HepG2 (cell line): ENCODE measurements around the gene NIPAL4. TPM values are rescaled to one million over a fixed set of nuclear protein-coding genes. Genes with fewer than 3 reads are reported as not detected.

Source experiments
- CEBPB ChIP-seq: IDR thresholded peaks from 2 replicates; pipeline ENCODE4 v1.6.1; 2011; ENCODE audit warnings: low read depth, low read length, improper control_type of control experiment, borderline replicate concordance
- CEBPG ChIP-seq: IDR thresholded peaks from 2 replicates; pipeline ENCODE4 v1.6.1; 2016
- HDAC2 ChIP-seq: sonication (generic); formaldehyde crosslinking; IDR thresholded peaks from 2 replicates; pipeline ENCODE4 v1.4.0; 2020; ENCODE audit warnings: missing genetic modification reagents
- KLF16 ChIP-seq, 2 experiments: sonication (generic) in 1 of 2; formaldehyde crosslinking in 1 of 2; IDR thresholded peaks; 2 replicates each; pipeline versions ENCODE4 v1.6.1 to v1.8.0; 2016 to 2023; ENCODE audit warnings: missing genetic modification reagents in 2 of 2, missing compliant biosample characterization in 1 of 2
- MEF2D ChIP-seq: sonication (generic); formaldehyde crosslinking; IDR thresholded peaks from 2 replicates; pipeline ENCODE4 v1.5.1; 2020; ENCODE audit warnings: mild to moderate bottlenecking, missing genetic modification reagents
- MTA1 ChIP-seq: sonication (generic); formaldehyde crosslinking; IDR thresholded peaks from 2 replicates; pipeline ENCODE4 v1.4.0; 2020; ENCODE audit warnings: missing genetic modification reagents, mild to moderate bottlenecking, borderline replicate concordance
- RBFOX2 ChIP-seq: fragments of 200-400 bp; formaldehyde crosslinking; IDR thresholded peaks from 2 replicates; pipeline ENCODE4 v1.6.1; 2017; ENCODE audit warnings: low read depth, mild to moderate bottlenecking, low read length
- RNF219 ChIP-seq: sonication (generic); formaldehyde crosslinking; IDR thresholded peaks from 2 replicates; pipeline ENCODE4 v1.5.0; 2020; ENCODE audit warnings: mild to moderate bottlenecking, missing genetic modification reagents
- RORA ChIP-seq: sonication (generic); formaldehyde crosslinking; IDR thresholded peaks from 2 replicates; pipeline ENCODE4 v1.5.0; 2020; ENCODE audit warnings: mild to moderate bottlenecking, missing genetic modification reagents, moderate library complexity
- SAFB2 ChIP-seq: sonication (generic); formaldehyde crosslinking; IDR thresholded peaks from 2 replicates; pipeline ENCODE4 v1.5.1; 2020; ENCODE audit warnings: missing genetic modification reagents, low read depth, mild to moderate bottlenecking, borderline replicate concordance
- SNAI1 ChIP-seq: sonication (generic); formaldehyde crosslinking; IDR thresholded peaks from 2 replicates; pipeline ENCODE4 v1.5.0; 2020; ENCODE audit warnings: mild to moderate bottlenecking, missing genetic modification reagents, borderline replicate concordance
- SPEN ChIP-seq: sonication (generic); formaldehyde crosslinking; IDR thresholded peaks from 2 replicates; pipeline ENCODE4 v1.5.1; 2020; ENCODE audit warnings: low read depth, mild to moderate bottlenecking, missing genetic modification reagents
- STAT6 ChIP-seq: sonication (generic); formaldehyde crosslinking; IDR thresholded peaks from 2 replicates; pipeline ENCODE4 v1.4.0; 2020; ENCODE audit warnings: missing genetic modification reagents, mild to moderate bottlenecking, borderline replicate concordance
- ZMYM3 ChIP-seq: sonication (generic); formaldehyde crosslinking; IDR thresholded peaks from 2 replicates; pipeline ENCODE4 v1.5.1; 2020; ENCODE audit warnings: mild to moderate bottlenecking, missing genetic modification reagents
- ZNF142 ChIP-seq: sonication (generic); formaldehyde crosslinking; IDR thresholded peaks from 2 replicates; pipeline ENCODE4 v1.4.0; 2020; ENCODE audit warnings: missing genetic modification reagents
- ZNF292 ChIP-seq: sonication (generic); formaldehyde crosslinking; IDR thresholded peaks from 2 replicates; pipeline ENCODE4 v1.8.1; 2022; ENCODE audit warnings: mild to moderate bottlenecking, low read depth, missing genetic modification reagents, borderline replicate concordance
- ZNF431 ChIP-seq: sonication (generic); formaldehyde crosslinking; IDR thresholded peaks from 2 replicates; pipeline ENCODE4 v1.9.0; 2022; ENCODE audit warnings: missing genetic modification reagents, low read depth, mild to moderate bottlenecking, borderline replicate concordance
- polyA plus RNA-seq, 8 experiments: library from polyadenylated mRNA; depleted of rRNA in 3 of 8; stranded (reverse) in 7 of 8; unstranded in 1 of 8; fragments of >200 nt; fragmentation: Illumina TruSeq in 4 of 8; extraction: Trizol in 4 of 8; gene quantifications; 2 replicates each; pipeline versions ENCODE4 v1.2.1 to v1.2.3, GENCODE V29; 2011 to 2016; ENCODE audit warnings: low read depth in 4 of 8, missing spikeins in 1 of 8, mixed read lengths in 1 of 8; ENCODE audit not compliant: insufficient read depth in 1 of 8
- total RNA-seq, 5 experiments: library from RNA; depleted of rRNA; stranded (reverse); fragments of >200 nt; fragmentation: Illumina TruSeq; extraction: Trizol; gene quantifications; 2 replicates each; pipeline ENCODE4 v1.2.3, GENCODE V29; 2016; ENCODE audit warnings: low read depth in 1 of 5

Gene NIPAL4
- total and polyA plus RNA-seq, 2 of the 13 experiments (the other 11 are each of a cell fraction or from before 2014, with no cell fraction given) = not detected

GRCh38 chr5:157479612-157480510, 19.8 kb downstream of the NIPAL4 start (continued):
- TF ChIP-seq MEF2D (CRISPR knock-in tag) = no peak
- no peak for TF ChIP-seq ZNF431 (CRISPR knock-in tag)
- no peak for TF ChIP-seq CEBPG
- no peak for TF ChIP-seq RBFOX2
- no peak for TF ChIP-seq ZNF142 (CRISPR knock-in tag)
- 0 out of 2 replicates have a peak, but pooled peaks have one; percentile 12 for TF ChIP-seq ZNF292 (CRISPR knock-in tag)
- TF ChIP-seq HDAC2 = no peak
- no peak for TF ChIP-seq SNAI1
- TF ChIP-seq ZMYM3 (CRISPR knock-in tag) = peak; percentile 72
- TF ChIP-seq KLF16 (CRISPR knock-in tag; IDR thresholded peaks at IDR 0.05) = no peak
- peak; percentile 66; the same call in 1 of the 2 replicates for TF ChIP-seq MTA1 (CRISPR knock-in tag)
- no peak for TF ChIP-seq STAT6
- TF ChIP-seq CEBPB = no peak
- no peak for TF ChIP-seq RORA
- TF ChIP-seq SPEN (CRISPR knock-in tag) = 0 out of 2 replicates have a peak, but pooled peaks have one; percentile 43
- no peak for TF ChIP-seq SAFB2 (CRISPR knock-in tag)
- TF ChIP-seq RNF219 = no peak
